ENCODE data around the gene COL26A1.

COL26A1 gene

DNA sequence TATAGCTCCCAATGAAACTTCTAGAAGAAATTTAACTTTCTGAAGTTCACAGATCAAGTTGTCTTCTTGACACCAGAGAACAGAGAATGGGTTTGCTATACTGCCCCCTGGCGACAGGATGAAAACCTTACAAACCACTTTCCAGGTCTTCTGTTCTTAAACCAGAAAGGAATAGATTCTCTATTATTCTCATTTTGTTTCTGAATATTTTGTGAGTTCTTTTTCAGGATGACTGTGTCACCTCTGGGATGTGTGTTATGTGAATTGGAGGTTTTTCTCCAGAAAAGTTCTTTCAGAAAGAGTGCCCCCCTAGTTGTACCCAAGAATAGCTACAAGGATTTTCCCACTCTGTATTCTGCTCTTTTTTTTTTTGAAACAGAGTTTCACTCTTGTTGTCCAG is 47.3 kb upstream of the COL26A1 start:
- peaks cover 14 to 36% of the 10 kb centered on the region in 2 experiments for H3K36me3 ChIP-seq (ENCODE audit: control insufficient read depth in 2 of 2, insufficient read depth in 1 of 2, low read length in 2 of 2)
- no peak overlapping the region for H3K4me3 ChIP-seq (ENCODE audit: low read depth, low read length)
- no peaks in the 10 kb centered on the region for H3K9me3 ChIP-seq (ENCODE audit: control insufficient read depth, insufficient read depth, low read depth, low read length)
- ChIA-PET POLR2A (interaction anchor here (0.9 kb wide), 1 partner anchor 1144 kb away, joined by 6 read pairs; no protein-coding TSS in a partner anchor), CTCF (interaction anchor here (0.5 to 2.2 kb wide), 29 partner anchors 9 to 1096 kb away, joined by 3 to 9 read pairs (median 3); no protein-coding TSS in a partner anchor)
- TF ChIP-seq CTCF (tag by site-specific recombination; IDR thresholded peaks at IDR 0.05) (0 out of 2 replicates have a peak, but pooled peaks have one; percentile 29), ZNF394 (tag by site-specific recombination; IDR thresholded peaks at IDR 0.05; ENCODE audit: borderline replicate concordance) (no peak), ZNF654 (tag by site-specific recombination; IDR thresholded peaks at IDR 0.05; ENCODE audit: low read depth) (peak; percentile 20; the same call in 1 of the 2 replicates)
- H3K4me1 ChIP-seq (ENCODE audit: control insufficient read depth, insufficient read depth, low read length): no peaks in the 10 kb centered on the region
- H3K27ac ChIP-seq (ENCODE audit: extremely low read depth, low read depth, low read length): no peak overlapping the region

GRCh38 chr7:101319401-101319800 is 43.3 kb upstream of the COL26A1 start:
- Histone ChIP-seq H3K36me3 (ENCODE audit: control insufficient read depth in 2 of 2, insufficient read depth in 1 of 2, low read length in 2 of 2) (peaks cover 11 to 25% of the 10 kb centered on the region in 2 experiments), H3K4me3 (ENCODE audit: low read depth, low read length) (no peak overlapping the region), H3K9me3 (ENCODE audit: control insufficient read depth, insufficient read depth, low read depth, low read length) (no peaks in the 10 kb centered on the region), H3K27ac (ENCODE audit: extremely low read depth, low read depth, low read length) (no peak overlapping the region), H3K4me1 (ENCODE audit: control insufficient read depth, insufficient read depth, low read length) (no peaks in the 10 kb centered on the region)
- POLR2A ChIA-PET: interaction anchor here (0.6 kb wide), 1 partner anchor 172 kb away, joined by 5 read pairs; no protein-coding TSS in a partner anchor
- TF ChIP-seq ZNF629 (tag by site-specific recombination; IDR thresholded peaks at IDR 0.05): no peak
- TF ChIP-seq ZNF133 (tag by site-specific recombination; IDR thresholded peaks at IDR 0.05): no peak
- no peak for TF ChIP-seq ZNF558 (tag by site-specific recombination; IDR thresholded peaks at IDR 0.05)
- no peak for TF ChIP-seq ZNF366 (tag by site-specific recombination; conservative IDR thresholded peaks at IDR 0.05)
- TF ChIP-seq, protein P1, sequence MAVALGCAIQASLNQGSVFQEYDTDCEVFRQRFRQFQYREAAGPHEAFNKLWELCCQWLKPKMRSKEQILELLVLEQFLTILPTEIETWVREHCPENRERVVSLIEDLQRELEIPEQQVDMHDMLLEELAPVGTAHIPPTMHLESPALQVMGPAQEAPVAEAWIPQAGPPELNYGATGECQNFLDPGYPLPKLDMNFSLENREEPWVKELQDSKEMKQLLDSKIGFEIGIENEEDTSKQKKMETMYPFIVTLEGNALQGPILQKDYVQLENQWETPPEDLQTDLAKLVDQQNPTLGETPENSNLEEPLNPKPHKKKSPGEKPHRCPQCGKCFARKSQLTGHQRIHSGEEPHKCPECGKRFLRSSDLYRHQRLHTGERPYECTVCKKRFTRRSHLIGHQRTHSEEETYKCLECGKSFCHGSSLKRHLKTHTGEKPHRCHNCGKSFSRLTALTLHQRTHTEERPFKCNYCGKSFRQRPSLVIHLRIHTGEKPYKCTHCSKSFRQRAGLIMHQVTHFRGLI (tag by site-specific recombination; IDR thresholded peaks at IDR 0.05): no peak
- TF ChIP-seq ZNF785 (tag by site-specific recombination; IDR thresholded peaks at IDR 0.05): no peak
- TF ChIP-seq, protein P2, sequence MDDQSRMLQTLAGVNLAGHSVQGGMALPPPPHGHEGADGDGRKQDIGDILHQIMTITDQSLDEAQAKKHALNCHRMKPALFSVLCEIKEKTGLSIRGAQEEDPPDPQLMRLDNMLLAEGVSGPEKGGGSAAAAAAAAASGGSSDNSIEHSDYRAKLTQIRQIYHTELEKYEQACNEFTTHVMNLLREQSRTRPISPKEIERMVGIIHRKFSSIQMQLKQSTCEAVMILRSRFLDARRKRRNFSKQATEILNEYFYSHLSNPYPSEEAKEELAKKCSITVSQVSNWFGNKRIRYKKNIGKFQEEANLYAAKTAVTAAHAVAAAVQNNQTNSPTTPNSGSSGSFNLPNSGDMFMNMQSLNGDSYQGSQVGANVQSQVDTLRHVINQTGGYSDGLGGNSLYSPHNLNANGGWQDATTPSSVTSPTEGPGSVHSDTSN (CRISPR knock-in tag; IDR thresholded peaks at IDR 0.05): no peak
- TF ChIP-seq ZNF121 (tag by site-specific recombination; IDR thresholded peaks at IDR 0.05): no peak
- TF ChIP-seq ZNF248 (tag by site-specific recombination; IDR thresholded peaks at IDR 0.05): no peak
- no peak for TF ChIP-seq ZNF157 (tag by site-specific recombination; IDR thresholded peaks at IDR 0.05)
- no peak for TF ChIP-seq ZNF280D (tag by site-specific recombination; IDR thresholded peaks at IDR 0.05)
- TF ChIP-seq, protein P3, sequence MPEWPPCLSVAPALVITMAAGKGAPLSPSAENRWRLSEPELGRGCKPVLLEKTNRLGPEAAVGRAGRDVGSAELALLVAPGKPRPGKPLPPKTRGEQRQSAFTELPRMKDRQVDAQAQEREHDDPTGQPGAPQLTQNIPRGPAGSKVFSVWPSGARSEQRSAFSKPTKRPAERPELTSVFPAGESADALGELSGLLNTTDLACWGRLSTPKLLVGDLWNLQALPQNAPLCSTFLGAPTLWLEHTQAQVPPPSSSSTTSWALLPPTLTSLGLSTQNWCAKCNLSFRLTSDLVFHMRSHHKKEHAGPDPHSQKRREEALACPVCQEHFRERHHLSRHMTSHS (tag by site-specific recombination; IDR thresholded peaks at IDR 0.05): no peak
- no peak for TF ChIP-seq ZSCAN5A (tag by site-specific recombination; IDR thresholded peaks at IDR 0.05)
- TF ChIP-seq ZNF514 (tag by site-specific recombination; IDR thresholded peaks at IDR 0.05): no peak
- no peak for TF ChIP-seq ZIC2 (tag by site-specific recombination; IDR thresholded peaks at IDR 0.05)
- no peak for TF ChIP-seq ZNF302 (tag by site-specific recombination; IDR thresholded peaks at IDR 0.05; ENCODE audit: low read depth)
- CTCF ChIA-PET: no interaction called here
